OCI-LY3 (cell line): Measurements from ENCODE around the gene SNAP25.

ENCODE experiments used
- EZH2phosphoT487 ChIP-seq: fragments of 200-600 bp; shearing (Covaris generic); IDR thresholded peaks from 2 replicates; pipeline ENCODE4 v1.6.1; 2018; ENCODE audit warnings: antibody characterized with exemption, mixed run types, low read depth
- TF ChIP-seq, protein P1 (sequence below): fragments of 200-600, 300-600 bp; sonication (generic); IDR thresholded peaks from 2 replicates; pipeline ENCODE4 v1.5.1; 2014; ENCODE audit warnings: antibody characterized with exemption, low read length, low read depth

DNA sequence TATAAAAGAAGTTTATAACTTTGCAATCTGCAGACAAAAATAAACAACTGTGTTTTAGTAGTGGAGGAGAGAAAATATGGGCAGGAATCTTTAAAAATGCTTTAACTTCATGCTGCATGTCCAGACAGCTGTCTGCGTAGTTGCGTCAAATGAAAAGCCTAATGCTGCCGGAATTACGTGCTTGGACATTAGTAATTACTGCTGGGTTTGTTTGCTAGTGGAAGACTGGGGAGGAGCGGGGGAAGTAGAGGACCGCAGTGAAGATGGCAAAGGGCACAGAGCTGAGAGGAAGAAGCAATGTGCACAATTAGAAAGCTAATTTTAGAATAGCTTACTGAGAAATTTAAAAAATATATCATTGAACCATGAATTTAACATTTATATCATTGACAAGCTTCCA, 2.4 kb downstream of the SNAP25 start:
- TF ChIP-seq, protein P1, sequence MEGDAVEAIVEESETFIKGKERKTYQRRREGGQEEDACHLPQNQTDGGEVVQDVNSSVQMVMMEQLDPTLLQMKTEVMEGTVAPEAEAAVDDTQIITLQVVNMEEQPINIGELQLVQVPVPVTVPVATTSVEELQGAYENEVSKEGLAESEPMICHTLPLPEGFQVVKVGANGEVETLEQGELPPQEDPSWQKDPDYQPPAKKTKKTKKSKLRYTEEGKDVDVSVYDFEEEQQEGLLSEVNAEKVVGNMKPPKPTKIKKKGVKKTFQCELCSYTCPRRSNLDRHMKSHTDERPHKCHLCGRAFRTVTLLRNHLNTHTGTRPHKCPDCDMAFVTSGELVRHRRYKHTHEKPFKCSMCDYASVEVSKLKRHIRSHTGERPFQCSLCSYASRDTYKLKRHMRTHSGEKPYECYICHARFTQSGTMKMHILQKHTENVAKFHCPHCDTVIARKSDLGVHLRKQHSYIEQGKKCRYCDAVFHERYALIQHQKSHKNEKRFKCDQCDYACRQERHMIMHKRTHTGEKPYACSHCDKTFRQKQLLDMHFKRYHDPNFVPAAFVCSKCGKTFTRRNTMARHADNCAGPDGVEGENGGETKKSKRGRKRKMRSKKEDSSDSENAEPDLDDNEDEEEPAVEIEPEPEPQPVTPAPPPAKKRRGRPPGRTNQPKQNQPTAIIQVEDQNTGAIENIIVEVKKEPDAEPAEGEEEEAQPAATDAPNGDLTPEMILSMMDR = no peak
- TF ChIP-seq EZH2phosphoT487 = no peak
